IMR-90 (cell line): ENCODE data around the gene METTL1. TPM values are rescaled to one million over a fixed set of nuclear protein-coding genes. Genes with fewer than 3 reads are reported as not detected.

Experiments
- ATAC-seq: fragments of 200-7000 bp; cut with Tn5 transposase; 2 replicates; pipeline ENCODE4 v1.9.1; 2020; ENCODE audit warnings: low read depth, mild to moderate bottlenecking, moderate library complexity
- BruUV-seq: library from RNA; stranded (reverse); fragments of 400-500 nt; replicated peaks from 2 replicates; lab custom pipeline; 2021; lab: Mats Ljungman, UMichigan
- CTCF ChIA-PET: fragments of 300-600 bp; formaldehyde crosslinking; extraction: SDS; loops from one replicate; lab custom pipeline; 2021; ENCODE audit warnings: antibody characterized with exemption; lab: Yijun Ruan, JAX
- POLR2A ChIA-PET: fragments of 300-600 bp; sonication (Branson Sonifier 250); formaldehyde crosslinking; loops from one replicate; lab custom pipeline; 2022; ENCODE audit warnings: antibody characterized with exemption; ENCODE audit not compliant: unreplicated experiment; lab: Charles Lee
- DNase-seq: peaks from one replicate; pipeline ENCODE4 v3.0.0; 2013
- H2AFZ ChIP-seq: replicated peaks from 2 replicates; pipeline ENCODE3; 2013; ENCODE audit warnings: low read length, mild to moderate bottlenecking; ENCODE audit not compliant: poor library complexity
- H2AK5ac ChIP-seq: 2 replicates; pipeline ENCODE4 v1.6.1; 2013; ENCODE audit warnings: low read depth, low read length, inconsistent platforms
- H2AK9ac ChIP-seq: replicated peaks from 2 replicates; pipeline ENCODE3; 2013; ENCODE audit warnings: mild to moderate bottlenecking, low read depth, low read length, moderate library complexity; ENCODE audit not compliant: poor library complexity
- H2BK120ac ChIP-seq: 2 replicates; pipeline ENCODE4 v1.6.1; 2013; ENCODE audit warnings: low read depth, low read length, inconsistent platforms
- H2BK15ac ChIP-seq: 3 replicates; pipeline ENCODE4 v1.6.1; 2013; ENCODE audit warnings: low read depth, low read length, inconsistent platforms
- H2BK20ac ChIP-seq: 2 replicates; pipeline ENCODE4 v1.6.1; 2013; ENCODE audit warnings: low read depth, mild to moderate bottlenecking, inconsistent platforms, low read length, moderate library complexity
- H2BK5ac ChIP-seq: 2 replicates; pipeline ENCODE4 v1.6.1; 2013; ENCODE audit warnings: mild to moderate bottlenecking, low read depth, low read length, inconsistent platforms; ENCODE audit not compliant: poor library complexity, severe bottlenecking
- H3K14ac ChIP-seq: replicated peaks from 2 replicates; pipeline ENCODE4 v1.6.1; 2013; ENCODE audit warnings: low read depth, low read length, inconsistent platforms
- H3K18ac ChIP-seq: 2 replicates; pipeline ENCODE4 v1.6.1; 2013; ENCODE audit warnings: low read depth, low read length, control low read depth
- H3K23ac ChIP-seq: 2 replicates; pipeline ENCODE4 v1.6.1; 2013; ENCODE audit warnings: low read depth, low read length, inconsistent platforms
- H3K27ac ChIP-seq: 2 replicates; pipeline ENCODE4 v1.5.1; 2013; ENCODE audit warnings: mild to moderate bottlenecking, control low read depth, low read length; ENCODE audit not compliant: insufficient read depth
- H3K27me3 ChIP-seq: 2 replicates; pipeline ENCODE4 v1.6.1; 2013; ENCODE audit warnings: low read length; ENCODE audit not compliant: control insufficient read depth, insufficient read depth
- H3K36me3 ChIP-seq: 2 replicates; pipeline ENCODE4 v1.6.1; 2013; ENCODE audit warnings: low read length, mixed read lengths; ENCODE audit not compliant: control insufficient read depth, insufficient read depth
- H3K4ac ChIP-seq: 2 replicates; pipeline ENCODE4 v1.6.1; 2013; ENCODE audit warnings: low read depth, low read length, inconsistent platforms
- H3K4me1 ChIP-seq: 2 replicates; pipeline ENCODE4 v1.6.1; 2013; ENCODE audit warnings: low read length, mixed read lengths; ENCODE audit not compliant: control insufficient read depth, insufficient read depth
- H3K4me2 ChIP-seq: 2 replicates; pipeline ENCODE4 v1.6.1; 2013; ENCODE audit warnings: low read depth, mild to moderate bottlenecking, control low read depth, low read length, moderate library complexity
- H3K4me3 ChIP-seq: 2 replicates; pipeline ENCODE4 v1.5.1; 2013; ENCODE audit warnings: low read depth, mild to moderate bottlenecking, control low read depth, low read length, moderate library complexity; ENCODE audit not compliant: insufficient read depth
- H3K56ac ChIP-seq: 2 replicates; pipeline ENCODE4 v1.6.1; 2013; ENCODE audit warnings: low read length, inconsistent platforms; ENCODE audit not compliant: insufficient read depth; ENCODE audit errors: extremely low read depth
- H3K79me1 ChIP-seq, 2 experiments: 2 replicates each; pipeline ENCODE4 v1.6.1; 2013; ENCODE audit warnings: low read length in 2 of 2, inconsistent platforms in 1 of 2, low read depth in 1 of 2
- H3K9ac ChIP-seq: 2 replicates; pipeline ENCODE4 v1.6.1; 2013; ENCODE audit warnings: low read depth, low read length, control low read depth
- H3K9me1 ChIP-seq: 2 replicates; pipeline ENCODE4 v1.6.1; 2013; ENCODE audit warnings: low read length, inconsistent platforms; ENCODE audit not compliant: insufficient read depth
- H3K9me3 ChIP-seq: 2 replicates; pipeline ENCODE4 v1.6.1; 2013; ENCODE audit warnings: low read length; ENCODE audit not compliant: control insufficient read depth, insufficient read depth
- H4K20me1 ChIP-seq: 2 replicates; pipeline ENCODE4 v1.6.1; 2013; ENCODE audit warnings: low read length, inconsistent platforms; ENCODE audit not compliant: insufficient read depth
- H4K5ac ChIP-seq: 2 replicates; pipeline ENCODE4 v1.6.1; 2013; ENCODE audit warnings: mild to moderate bottlenecking, low read depth, low read length, control low read depth
- H4K8ac ChIP-seq, 2 experiments: 2 replicates each; pipeline ENCODE4 v1.6.1; 2013; ENCODE audit warnings: low read depth in 2 of 2, low read length in 2 of 2, control low read depth in 1 of 2, inconsistent platforms in 1 of 2
- H4K91ac ChIP-seq: 2 replicates; pipeline ENCODE4 v1.6.1; 2013; ENCODE audit warnings: low read depth, low read length, inconsistent platforms; ENCODE audit not compliant: insufficient read depth
- BHLHE40 ChIP-seq: fragments of 150-350 bp; IDR thresholded peaks from 2 replicates; pipeline ENCODE4 v1.6.1; 2016; ENCODE audit warnings: mild to moderate bottlenecking, low read depth, low read length
- CEBPB ChIP-seq: IDR thresholded peaks from 2 replicates; pipeline ENCODE4 v1.6.1; 2012; ENCODE audit warnings: low read depth, low read length, improper control_type of control experiment
- CHD1 ChIP-seq: IDR thresholded peaks from 2 replicates; pipeline ENCODE4 v1.6.1; 2012; ENCODE audit warnings: low read depth, low read length, improper control_type of control experiment
- FOS ChIP-seq: fragments of 150-350 bp; IDR thresholded peaks from 2 replicates; pipeline ENCODE4 v1.6.1; 2016; ENCODE audit warnings: low read depth, low read length
- MAFK ChIP-seq: IDR thresholded peaks from 2 replicates; pipeline ENCODE4 v1.6.1; 2012; ENCODE audit warnings: low read depth, low read length, improper control_type of control experiment
- MAZ ChIP-seq: IDR thresholded peaks from 2 replicates; pipeline ENCODE4 v1.6.1; 2012; ENCODE audit warnings: low read depth, mild to moderate bottlenecking, low read length, improper control_type of control experiment, moderate library complexity, borderline replicate concordance
- MXI1 ChIP-seq: IDR thresholded peaks from 2 replicates; pipeline ENCODE4 v1.6.1; 2012; ENCODE audit warnings: low read depth, mild to moderate bottlenecking, low read length, moderate library complexity, borderline replicate concordance
- NFE2L2 ChIP-seq: fragments of 150-350 bp; IDR thresholded peaks from 2 replicates; pipeline ENCODE4 v1.6.1; 2016; ENCODE audit warnings: low read depth, mild to moderate bottlenecking, low read length
- POLR2A ChIP-seq: IDR thresholded peaks from 2 replicates; pipeline ENCODE4 v1.6.1; 2012; ENCODE audit warnings: mild to moderate bottlenecking, low read depth, low read length
- RAD21 ChIP-seq: IDR thresholded peaks from 2 replicates; pipeline ENCODE4 v1.6.1; 2012; ENCODE audit warnings: low read length, improper control_type of control experiment
- RCOR1 ChIP-seq: IDR thresholded peaks from 2 replicates; pipeline ENCODE4 v1.6.1; 2012; ENCODE audit warnings: mild to moderate bottlenecking, low read length, improper control_type of control experiment; ENCODE audit not compliant: insufficient replicate concordance
- RFX5 ChIP-seq: IDR thresholded peaks from 2 replicates; pipeline ENCODE4 v1.8.0; 2012; ENCODE audit warnings: low read depth, mild to moderate bottlenecking, low read length, moderate library complexity
- SMC3 ChIP-seq: fragments of 150-350 bp; IDR thresholded peaks from 2 replicates; pipeline ENCODE4 v1.6.1; 2016; ENCODE audit warnings: low read depth, mild to moderate bottlenecking, antibody characterized with exemption, low read length, moderate library complexity
- WGBS, 2 experiments: methylation state at CpG; one replicate each; pipeline versions ENCODE4 v1.1.5 to v1.1.7; 2013; ENCODE audit warnings: missing lambda C conversion rate in 2 of 2; ENCODE audit not compliant: insufficient read length in 1 of 2; ENCODE audit errors: extremely low coverage in 2 of 2; 5-methylcytosine and 5-hydroxymethylcytosine counted together
- dilution Hi-C: fragments of 300-500 bp; cut with HindIII; formaldehyde crosslinking; loops from one replicate; pipeline ENCODE4 v1.14.3; 2018; ENCODE audit warnings: low sequenced_read_pairs; ENCODE audit not compliant: unreplicated experiment
- in situ Hi-C: fragments of 300-500 bp; cut with MboI; formaldehyde crosslinking; loops from 3 replicates; pipeline ENCODE4 v1.14.3; 2019; ENCODE audit warnings: low sequenced_read_pairs, inconsistent platforms, mixed read lengths
- intact Hi-C: fragments of 100-400 bp; cut with micrococcal nuclease; formaldehyde crosslinking; loops from 2 replicates; pipeline ENCODE4 v1.10.0; 2022
- polyA plus RNA-seq, 3 experiments: library from polyadenylated mRNA; depleted of rRNA; stranded (reverse); fragments of >200 nt; gene quantifications; 2 replicates each; pipeline ENCODE4 v1.2.3, GENCODE V29; 2012; ENCODE audit warnings: low replicate concordance in 1 of 3
- total RNA-seq: library from RNA; depleted of rRNA; stranded (reverse); fragments of >200 nt; gene quantifications from 2 replicates; pipeline ENCODE4 v1.2.3, GENCODE V29; 2012
- TF ChIP-seq, protein P1 (sequence below): fragments of 150-350 bp; IDR thresholded peaks from 2 replicates; pipeline ENCODE4 v1.6.1; 2017; ENCODE audit warnings: mild to moderate bottlenecking, antibody characterized with exemption, low read length, low read depth
- TF ChIP-seq, protein P2 (sequence below): conservative IDR thresholded peaks from 2 replicates; pipeline ENCODE4 v1.5.1; 2012; ENCODE audit warnings: mild to moderate bottlenecking, low read depth, low read length, improper control_type of control experiment

The METTL1 gene
- total and polyA plus RNA-seq, 2 of the 4 experiments (the other 2 are of a cell fraction): 12.4 to 27.5 TPM

DNA sequence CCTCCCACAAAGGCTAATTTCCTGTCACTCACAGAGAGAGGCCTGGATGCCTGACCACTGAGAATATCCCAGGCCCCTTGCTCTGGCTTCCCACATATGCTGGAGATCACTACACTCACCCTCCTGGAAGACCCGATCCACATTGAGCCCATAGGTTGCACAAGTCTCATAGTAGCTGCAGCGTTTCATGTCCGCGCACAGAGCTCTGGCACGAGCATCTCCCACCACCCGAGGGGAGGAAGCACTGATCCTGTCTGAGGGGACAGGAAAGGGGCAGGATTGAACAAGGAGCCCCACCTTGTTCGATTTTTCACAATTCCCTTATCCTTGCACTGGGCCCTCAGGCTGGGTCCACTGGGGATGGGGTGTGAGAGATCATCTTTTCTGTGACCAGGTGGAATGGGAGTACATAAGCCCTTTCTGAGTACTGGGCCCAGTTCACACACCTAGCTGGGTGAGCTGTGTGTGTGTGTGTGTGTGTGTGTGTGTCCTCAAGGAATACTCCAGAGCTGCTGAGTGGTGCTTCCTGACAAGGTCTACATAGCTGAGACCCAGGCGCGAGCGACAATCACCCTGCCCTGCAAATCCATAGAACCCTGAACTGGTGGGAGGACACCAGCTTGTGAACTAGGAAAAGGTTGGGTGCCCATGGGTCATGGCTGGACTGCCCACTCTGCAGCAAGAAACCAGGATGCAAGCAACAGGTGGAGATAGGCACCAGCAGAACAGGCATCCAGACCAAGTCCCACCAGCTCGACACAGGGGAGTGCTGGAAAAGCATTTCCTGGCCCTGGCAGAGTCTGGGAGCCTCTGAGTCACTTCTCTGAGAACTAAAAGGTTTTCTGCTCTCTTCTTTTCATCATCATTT lies 38.9 kb downstream of the METTL1 start:
- Histone ChIP-seq H3K4me3 (no peak overlapping the region), H4K8ac (no peak overlapping the region), H4K20me1 (0 out of 2 replicates have a peak, but pooled peaks cover 10% of the 10 kb centered on the region), H3K79me1 (no peaks in the 10 kb centered on the region), H3K36me3 (no peaks in the 10 kb centered on the region), H3K9me1 (no peaks in the 10 kb centered on the region), H4K5ac (no peak overlapping the region), H2AK9ac (peak overlapping the region; percentile 28), H3K27me3 (peaks cover 68% of the 10 kb centered on the region), H3K23ac (no peak overlapping the region), H2AFZ (no peak overlapping the region), H3K4me1 (0 out of 2 replicates have a peak, but pooled peaks cover 3% of the 10 kb centered on the region), H2BK5ac (no peak overlapping the region), H3K18ac (no peak overlapping the region), H2BK20ac (no peak overlapping the region), H2BK15ac (no peak overlapping the region), H4K91ac (no peak overlapping the region), H3K56ac (no peak overlapping the region), H2BK120ac (no peak overlapping the region), H3K14ac (no peak overlapping the region), H3K27ac (no peak overlapping the region), H3K9me3 (no peaks in the 10 kb centered on the region), H3K4me2 (no peak overlapping the region), H3K9ac (no peak overlapping the region), H2AK5ac (no peak overlapping the region), H3K4ac (no peak overlapping the region)
- no peak for ATAC-seq
- BruUV-seq: no TSS peak
- dilution Hi-C loops: no loop called here
- intact Hi-C loops: no loop called here
- TF ChIP-seq RFX5 (no peak), RCOR1 (no peak), POLR2A (no peak), SMC3 (no peak), BHLHE40 (no peak), NFE2L2 (no peak), MAFK (no peak), FOS (no peak), CHD1 (no peak), RAD21 (no peak), MAZ (no peak), CEBPB (no peak), MXI1 (no peak)
- TF ChIP-seq, protein P1, sequence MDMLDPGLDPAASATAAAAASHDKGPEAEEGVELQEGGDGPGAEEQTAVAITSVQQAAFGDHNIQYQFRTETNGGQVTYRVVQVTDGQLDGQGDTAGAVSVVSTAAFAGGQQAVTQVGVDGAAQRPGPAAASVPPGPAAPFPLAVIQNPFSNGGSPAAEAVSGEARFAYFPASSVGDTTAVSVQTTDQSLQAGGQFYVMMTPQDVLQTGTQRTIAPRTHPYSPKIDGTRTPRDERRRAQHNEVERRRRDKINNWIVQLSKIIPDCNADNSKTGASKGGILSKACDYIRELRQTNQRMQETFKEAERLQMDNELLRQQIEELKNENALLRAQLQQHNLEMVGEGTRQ: no peak
- TF ChIP-seq, protein P2, sequence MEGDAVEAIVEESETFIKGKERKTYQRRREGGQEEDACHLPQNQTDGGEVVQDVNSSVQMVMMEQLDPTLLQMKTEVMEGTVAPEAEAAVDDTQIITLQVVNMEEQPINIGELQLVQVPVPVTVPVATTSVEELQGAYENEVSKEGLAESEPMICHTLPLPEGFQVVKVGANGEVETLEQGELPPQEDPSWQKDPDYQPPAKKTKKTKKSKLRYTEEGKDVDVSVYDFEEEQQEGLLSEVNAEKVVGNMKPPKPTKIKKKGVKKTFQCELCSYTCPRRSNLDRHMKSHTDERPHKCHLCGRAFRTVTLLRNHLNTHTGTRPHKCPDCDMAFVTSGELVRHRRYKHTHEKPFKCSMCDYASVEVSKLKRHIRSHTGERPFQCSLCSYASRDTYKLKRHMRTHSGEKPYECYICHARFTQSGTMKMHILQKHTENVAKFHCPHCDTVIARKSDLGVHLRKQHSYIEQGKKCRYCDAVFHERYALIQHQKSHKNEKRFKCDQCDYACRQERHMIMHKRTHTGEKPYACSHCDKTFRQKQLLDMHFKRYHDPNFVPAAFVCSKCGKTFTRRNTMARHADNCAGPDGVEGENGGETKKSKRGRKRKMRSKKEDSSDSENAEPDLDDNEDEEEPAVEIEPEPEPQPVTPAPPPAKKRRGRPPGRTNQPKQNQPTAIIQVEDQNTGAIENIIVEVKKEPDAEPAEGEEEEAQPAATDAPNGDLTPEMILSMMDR: no peak
- WGBS, 2 experiments: 100% methylated on average over 3 of the region's 11 CpGs; no CpG with 5 or more reads in 1 of the 2 experiments
- CTCF ChIA-PET: no interaction called here
- DNase-seq: peak; percentile 14
- in situ Hi-C loops: loop anchor here (10.0 kb wide), 1 partner anchor 148 kb away; no protein-coding TSS in a partner anchor
- POLR2A ChIA-PET: no interaction called here
